ENCODE results near the gene PPP1R3G.

PPP1R3G gene

GRCh38 chr6:5053864-5054244, 31.3 kb upstream of the PPP1R3G start (continued):
- TF ChIP-seq PATZ1 (CRISPR knock-in tag; IDR thresholded peaks at IDR 0.05; ENCODE audit: borderline replicate concordance): no peak
- TF ChIP-seq ZC3H10 (CRISPR knock-in tag; IDR thresholded peaks at IDR 0.05): no peak
- TF ChIP-seq CREB5 (CRISPR knock-in tag; IDR thresholded peaks at IDR 0.05; ENCODE audit: low read depth): no peak
- no peak for TF ChIP-seq ZNF565 (CRISPR knock-in tag; conservative IDR thresholded peaks at IDR 0.05; ENCODE audit: low read depth)
- TF ChIP-seq ZNF8 (CRISPR knock-in tag; IDR thresholded peaks at IDR 0.05): no peak

- TF ChIP-seq ZNF70 (CRISPR knock-in tag; IDR thresholded peaks at IDR 0.05): no peak
- no peak for TF ChIP-seq ZFP30 (CRISPR knock-in tag; IDR thresholded peaks at IDR 0.05)
- no peak for TF ChIP-seq CREB5 (CRISPR knock-in tag; IDR thresholded peaks at IDR 0.05; ENCODE audit: low read depth)
- no peak for TF ChIP-seq BACH2 (CRISPR knock-in tag; IDR thresholded peaks at IDR 0.05; ENCODE audit: borderline replicate concordance)
- no peak for TF ChIP-seq PATZ1 (CRISPR knock-in tag; IDR thresholded peaks at IDR 0.05; ENCODE audit: borderline replicate concordance)
- TF ChIP-seq POU6F1 (CRISPR knock-in tag; IDR thresholded peaks at IDR 0.05; ENCODE audit: borderline replicate concordance, low read depth): no peak
- no peak for TF ChIP-seq SNAI2 (CRISPR knock-in tag; IDR thresholded peaks at IDR 0.05)
- ATAC-seq: peak; percentile 39; the same call in 1 of the 3 replicates
Measured at GRCh38 chr6:5054245-5054873, 30.8 kb upstream of the PPP1R3G start.

- no peak for ATAC-seq
- no peak for TF ChIP-seq ZFP30 (CRISPR knock-in tag; IDR thresholded peaks at IDR 0.05)
- no peak for TF ChIP-seq OSR1 (CRISPR knock-in tag; IDR thresholded peaks at IDR 0.05)
- TF ChIP-seq TCF4 (CRISPR knock-in tag; IDR thresholded peaks at IDR 0.05; ENCODE audit: borderline replicate concordance): no peak
- no peak for TF ChIP-seq CSDC2 (CRISPR knock-in tag; IDR thresholded peaks at IDR 0.05)
- TF ChIP-seq ISL1 (CRISPR knock-in tag; IDR thresholded peaks at IDR 0.05): no peak
Measured at GRCh38 chr6:5055118-5055517, 30.0 kb upstream of the PPP1R3G start.

GRCh38 chr6:5058254-5058653, 26.9 kb upstream of the PPP1R3G start:
- ATAC-seq: no peak; the same call in 1 of the 3 replicates
- TF ChIP-seq ARNTL (CRISPR knock-in tag; IDR thresholded peaks at IDR 0.05; ENCODE audit: borderline replicate concordance, low read depth): no peak
- no peak for TF ChIP-seq GLIS3 (CRISPR knock-in tag; IDR thresholded peaks at IDR 0.05)
- TF ChIP-seq PATZ1 (CRISPR knock-in tag; IDR thresholded peaks at IDR 0.05; ENCODE audit: borderline replicate concordance): no peak
- TF ChIP-seq ISL1 (CRISPR knock-in tag; IDR thresholded peaks at IDR 0.05): no peak
- TF ChIP-seq BACH2 (CRISPR knock-in tag; IDR thresholded peaks at IDR 0.05; ENCODE audit: borderline replicate concordance): no peak
- TF ChIP-seq CSRNP3 (CRISPR knock-in tag; IDR thresholded peaks at IDR 0.05): no peak
- TF ChIP-seq CSDC2 (CRISPR knock-in tag; IDR thresholded peaks at IDR 0.05): no peak
- TF ChIP-seq TSHZ2 (CRISPR knock-in tag; IDR thresholded peaks at IDR 0.05): no peak
- no peak for TF ChIP-seq SNAI2 (CRISPR knock-in tag; IDR thresholded peaks at IDR 0.05)
- no peak for TF ChIP-seq OSR1 (CRISPR knock-in tag; IDR thresholded peaks at IDR 0.05)
- no peak for TF ChIP-seq POU6F1 (CRISPR knock-in tag; IDR thresholded peaks at IDR 0.05; ENCODE audit: borderline replicate concordance, low read depth)

Measured in SK-N-SH treated with all-trans-retinoic acid at 6 μM for 48 hours (cell line).